NCI-H2227 treated with DMSO at 0.1 percent for 48 hours (cell line): ENCODE measurements around the gene FAM98C.
"Not testable (repeated sequence)": the region's sequence is repeated elsewhere in the genome, so short reads cannot be mapped to it uniquely, and the experiment has no call there.

Experiments
- DNase-seq: peaks from one replicate; lab custom pipeline; 2025; lab: John Stamatoyannopoulos, UW

The FAM98C gene

GRCh38 chr19:38402967-38403674 is at the start of gene FAM98C:
FAM98C (plus strand) TSS chr19:38403093; CDS start chr19:38403154, 61 bp downstream.
- DNase-seq, result peak; percentile 100

GRCh38 chr19:38355728-38356725 is 46.9 kb upstream of the FAM98C start:
- peak; percentile 52 for DNase-seq

- DNase-seq, result no peak
Observed at GRCh38 chr19:38358071-38358470, 44.8 kb upstream of the FAM98C start.

GRCh38 chr19:38359242-38360021 is 43.5 kb upstream of the FAM98C start:
- no peak for DNase-seq

GRCh38 chr19:38360351-38360750 is 42.5 kb upstream of the FAM98C start:
- no peak for DNase-seq

- DNase-seq, result no peak
Observed at GRCh38 chr19:38360839-38361631, 41.9 kb upstream of the FAM98C start.

GRCh38 chr19:38361633-38362075 is 41.2 kb upstream of the FAM98C start:
- DNase-seq, result peak; percentile 100

- peak; percentile 100 for DNase-seq
Observed at GRCh38 chr19:38362076-38362945, 40.6 kb upstream of the FAM98C start.

- DNase-seq, result not testable (repeated sequence)
Observed at GRCh38 chr19:38362946-38363688, 39.8 kb upstream of the FAM98C start.

GRCh38 chr19:38367041-38367440 is 35.9 kb upstream of the FAM98C start:
- no peak for DNase-seq

GRCh38 chr19:38369584-38369983 is 33.3 kb upstream of the FAM98C start:
- no peak for DNase-seq

GRCh38 chr19:38370299-38370698 is 32.6 kb upstream of the FAM98C start:
- DNase-seq, result no peak

GRCh38 chr19:38371081-38371480 is 31.8 kb upstream of the FAM98C start:
- no peak for DNase-seq

GRCh38 chr19:38373907-38374331 is 29.0 kb upstream of the FAM98C start:
- DNase-seq, result no peak

- peak; percentile 100 for DNase-seq
Observed at GRCh38 chr19:38374332-38375097, 28.4 kb upstream of the FAM98C start, which contains the start of gene PSMD8. PSMD8 (plus strand) TSS chr19:38374571; CDS start chr19:38374602, 31 bp downstream.

GRCh38 chr19:38375098-38375493 is 27.8 kb upstream of the FAM98C start:
- DNase-seq, result peak; percentile 86

- DNase-seq, result no peak
Observed at GRCh38 chr19:38375748-38376147, 27.1 kb upstream of the FAM98C start.

GRCh38 chr19:38376576-38376975 is 26.3 kb upstream of the FAM98C start:
- no peak for DNase-seq

GRCh38 chr19:38377052-38377451 is 25.8 kb upstream of the FAM98C start:
- DNase-seq, result no peak
